Dendritic cell treated with granulocyte-macrophage colony-stimulating factor and Interleukin-4, amounts not matched to agents 40 ng/mL and 50 ng/mL, for 4 days (primary cell): ENCODE data around the gene CCL7.

Source experiments
- H3K27ac Mint-ChIP-seq: one replicate; pipeline ENCODE4 v1.8.0; 2022; ENCODE audit warnings: mild to moderate bottlenecking, mixed read lengths
- H3K27me3 Mint-ChIP-seq: one replicate; pipeline ENCODE4 v1.8.0; 2022; ENCODE audit warnings: mild to moderate bottlenecking, mixed read lengths
- H3K36me3 Mint-ChIP-seq: one replicate; pipeline ENCODE4 v1.8.0; 2022; ENCODE audit warnings: low read depth, mixed read lengths
- H3K4me1 Mint-ChIP-seq: one replicate; pipeline ENCODE4 v1.8.0; 2022; ENCODE audit warnings: low read depth, mixed read lengths
- H3K4me3 Mint-ChIP-seq: one replicate; pipeline ENCODE4 v1.8.0; 2022; ENCODE audit warnings: mild to moderate bottlenecking, moderate library complexity, mixed read lengths
- H3K9me3 Mint-ChIP-seq: one replicate; pipeline ENCODE4 v1.8.0; 2022; ENCODE audit warnings: mixed read lengths
- intact Hi-C: fragments of 100-400 bp; cut with micrococcal nuclease; formaldehyde crosslinking; loops from one replicate; pipeline ENCODE4 v1.15.0; 2022

CCL7 gene

GRCh38 chr17:34283571-34283970, 13.6 kb downstream of the CCL7 start:
- Mint-ChIP-seq H3K4me3 (no peak overlapping the region), H3K27ac (no peak overlapping the region), H3K27me3 (peaks cover 67% of the 10 kb centered on the region), H3K9me3 (no peaks in the 10 kb centered on the region), H3K4me1 (peaks cover 8% of the 10 kb centered on the region), H3K36me3 (no peaks in the 10 kb centered on the region)
- intact Hi-C loops, result no loop called here

GRCh38 chr17:34285286-34285792, 15.3 kb downstream of the CCL7 start, which contains the start of gene CCL11:
TSS of gene CCL11 (plus strand) at chr17:34285742. CDS start at chr17:34285809, 67 bp downstream.
- H3K4me3 Mint-ChIP-seq, result no peak within 1 kb of the TSS

GRCh38 chr17:34287875-34288274, 17.9 kb downstream of the CCL7 start:
- peaks cover 8% of the 10 kb centered on the region for H3K4me1 Mint-ChIP-seq

More at GRCh38 chr17:34285286-34285792, 15.3 kb downstream of the CCL7 start, which contains the start of gene CCL11:
- H3K27ac Mint-ChIP-seq, result peak within 1 kb of the TSS; percentile 37
- H3K9me3 Mint-ChIP-seq, result no peaks in the 10 kb centered on the region
- intact Hi-C loops, result no loop called here
- no peaks in the 10 kb centered on the region for H3K36me3 Mint-ChIP-seq
- H3K4me1 Mint-ChIP-seq, result peaks cover 8% of the 10 kb centered on the region
- H3K27me3 Mint-ChIP-seq, result peaks cover 74% of the 10 kb centered on the region

GRCh38 chr17:34290586-34290985, 20.6 kb downstream of the CCL7 start:
- peaks cover 51% of the 10 kb centered on the region for H3K27me3 Mint-ChIP-seq

More at GRCh38 chr17:34287875-34288274, 17.9 kb downstream of the CCL7 start:
- intact Hi-C loops, result no loop called here
- Mint-ChIP-seq H3K4me3 (no peak overlapping the region), H3K36me3 (no peaks in the 10 kb centered on the region), H3K27ac (no peak overlapping the region), H3K27me3 (peaks cover 57% of the 10 kb centered on the region), H3K9me3 (no peaks in the 10 kb centered on the region)

GRCh38 chr17:34291721-34292348, 21.8 kb downstream of the CCL7 start:
- Mint-ChIP-seq H3K27ac (no peak overlapping the region), H3K9me3 (no peaks in the 10 kb centered on the region), H3K4me3 (no peak overlapping the region), H3K4me1 (no peaks in the 10 kb centered on the region), H3K27me3 (peaks cover 43% of the 10 kb centered on the region), H3K36me3 (no peaks in the 10 kb centered on the region)
- intact Hi-C loops, result no loop called here

More at GRCh38 chr17:34290586-34290985, 20.6 kb downstream of the CCL7 start:
- Mint-ChIP-seq H3K4me3 (no peak overlapping the region), H3K4me1 (peaks cover 6% of the 10 kb centered on the region), H3K36me3 (no peaks in the 10 kb centered on the region), H3K27ac (no peak overlapping the region), H3K9me3 (no peaks in the 10 kb centered on the region)
- intact Hi-C loops, result no loop called here

- H3K4me3 Mint-ChIP-seq, result no peak overlapping the region
Observed at GRCh38 chr17:34299027-34299426, 29.0 kb downstream of the CCL7 start.

GRCh38 chr17:34299956-34300577, 30.0 kb downstream of the CCL7 start:
- H3K4me3 Mint-ChIP-seq, result no peak overlapping the region
- H3K27ac Mint-ChIP-seq, result peak overlapping the region; percentile 25
- intact Hi-C loops, result loop anchor here (5.0 kb wide), 1 partner anchor 38 kb away; no protein-coding TSS in a partner anchor
- H3K36me3 Mint-ChIP-seq, result no peaks in the 10 kb centered on the region
- no peaks in the 10 kb centered on the region for H3K9me3 Mint-ChIP-seq
- H3K4me1 Mint-ChIP-seq, result peaks cover 69% of the 10 kb centered on the region
- peaks cover 19% of the 10 kb centered on the region for H3K27me3 Mint-ChIP-seq

More at GRCh38 chr17:34299027-34299426, 29.0 kb downstream of the CCL7 start:
- intact Hi-C loops, result no loop called here
- Mint-ChIP-seq H3K27ac (no peak overlapping the region), H3K27me3 (peaks cover 10% of the 10 kb centered on the region), H3K4me1 (peaks cover 60% of the 10 kb centered on the region), H3K9me3 (no peaks in the 10 kb centered on the region), H3K36me3 (no peaks in the 10 kb centered on the region)

- Mint-ChIP-seq H3K9me3 (no peaks in the 10 kb centered on the region), H3K27ac (peak overlapping the region; percentile 25), H3K4me3 (no peak overlapping the region), H3K27me3 (peaks cover 18% of the 10 kb centered on the region), H3K36me3 (no peaks in the 10 kb centered on the region), H3K4me1 (peaks cover 77% of the 10 kb centered on the region)
- intact Hi-C loops, result loop anchor here (5.0 kb wide), 1 partner anchor 39 kb away; no protein-coding TSS in a partner anchor
Observed at GRCh38 chr17:34300652-34301370, 30.8 kb downstream of the CCL7 start.

GRCh38 chr17:34301986-34302385, 32.0 kb downstream of the CCL7 start:
- peaks cover 18% of the 10 kb centered on the region for H3K27me3 Mint-ChIP-seq
- peak overlapping the region; percentile 56 for H3K27ac Mint-ChIP-seq
- no peaks in the 10 kb centered on the region for H3K9me3 Mint-ChIP-seq
- no peaks in the 10 kb centered on the region for H3K36me3 Mint-ChIP-seq
- no peak overlapping the region for H3K4me3 Mint-ChIP-seq
- intact Hi-C loops, result loop anchor here (5.0 kb wide), 1 partner anchor 40 kb away; no protein-coding TSS in a partner anchor
- H3K4me1 Mint-ChIP-seq, result peaks cover 86% of the 10 kb centered on the region

- intact Hi-C loops, result loop anchor here (5.0 kb wide), 1 partner anchor 40 kb away; no protein-coding TSS in a partner anchor
- no peaks in the 10 kb centered on the region for H3K9me3 Mint-ChIP-seq
- H3K4me3 Mint-ChIP-seq, result peak overlapping the region; percentile 15
- H3K27ac Mint-ChIP-seq, result peak overlapping the region; percentile 56
- peaks cover 92% of the 10 kb centered on the region for H3K4me1 Mint-ChIP-seq
- no peaks in the 10 kb centered on the region for H3K36me3 Mint-ChIP-seq
- peaks cover 18% of the 10 kb centered on the region for H3K27me3 Mint-ChIP-seq
Observed at GRCh38 chr17:34302636-34303035, 32.6 kb downstream of the CCL7 start.

GRCh38 chr17:34303606-34304005, 33.6 kb downstream of the CCL7 start:
- no peaks in the 10 kb centered on the region for H3K9me3 Mint-ChIP-seq

GRCh38 chr17:34305061-34305460, 35.0 kb downstream of the CCL7 start:
- Mint-ChIP-seq H3K27ac (peak overlapping the region; percentile 56), H3K27me3 (peaks cover 10% of the 10 kb centered on the region), H3K9me3 (no peaks in the 10 kb centered on the region), H3K4me1 (peaks cover 90% of the 10 kb centered on the region), H3K4me3 (no peak overlapping the region), H3K36me3 (no peaks in the 10 kb centered on the region)
- intact Hi-C loops, result no loop called here

More at GRCh38 chr17:34303606-34304005, 33.6 kb downstream of the CCL7 start:
- peaks cover 11% of the 10 kb centered on the region for H3K27me3 Mint-ChIP-seq
- intact Hi-C loops, result loop anchor here (5.0 kb wide), 1 partner anchor 41 kb away; no protein-coding TSS in a partner anchor
- H3K36me3 Mint-ChIP-seq, result no peaks in the 10 kb centered on the region
- H3K27ac Mint-ChIP-seq, result peak overlapping the region; percentile 56
- H3K4me1 Mint-ChIP-seq, result peaks cover 96% of the 10 kb centered on the region
- H3K4me3 Mint-ChIP-seq, result no peak overlapping the region

GRCh38 chr17:34305606-34306005, 35.6 kb downstream of the CCL7 start:
- Mint-ChIP-seq H3K27ac (peak overlapping the region; percentile 56), H3K27me3 (peaks cover 10% of the 10 kb centered on the region), H3K9me3 (no peaks in the 10 kb centered on the region), H3K4me3 (no peak overlapping the region), H3K4me1 (peaks cover 84% of the 10 kb centered on the region), H3K36me3 (no peaks in the 10 kb centered on the region)
- intact Hi-C loops, result loop anchor here (2.0 kb wide), 1 partner anchor 107 kb away; no protein-coding TSS in a partner anchor
